Stimulated activated CD4-positive, alpha-beta T cell treated with anti-CD3 and anti-CD28 coated beads, Interleukin-1b, Interleukin-23, amount 100 ng/mL, for 48 hours (primary cell): ENCODE measurements around the gene UEVLD.
"Not testable (repeated sequence)": the region's sequence is repeated elsewhere in the genome, so short reads cannot be mapped to it uniquely, and the experiment has no call there.

Experiments used
- DNase-seq: peaks from one replicate; pipeline ENCODE4 v3.0.0-alpha.2; 2020

The UEVLD gene

DNA sequence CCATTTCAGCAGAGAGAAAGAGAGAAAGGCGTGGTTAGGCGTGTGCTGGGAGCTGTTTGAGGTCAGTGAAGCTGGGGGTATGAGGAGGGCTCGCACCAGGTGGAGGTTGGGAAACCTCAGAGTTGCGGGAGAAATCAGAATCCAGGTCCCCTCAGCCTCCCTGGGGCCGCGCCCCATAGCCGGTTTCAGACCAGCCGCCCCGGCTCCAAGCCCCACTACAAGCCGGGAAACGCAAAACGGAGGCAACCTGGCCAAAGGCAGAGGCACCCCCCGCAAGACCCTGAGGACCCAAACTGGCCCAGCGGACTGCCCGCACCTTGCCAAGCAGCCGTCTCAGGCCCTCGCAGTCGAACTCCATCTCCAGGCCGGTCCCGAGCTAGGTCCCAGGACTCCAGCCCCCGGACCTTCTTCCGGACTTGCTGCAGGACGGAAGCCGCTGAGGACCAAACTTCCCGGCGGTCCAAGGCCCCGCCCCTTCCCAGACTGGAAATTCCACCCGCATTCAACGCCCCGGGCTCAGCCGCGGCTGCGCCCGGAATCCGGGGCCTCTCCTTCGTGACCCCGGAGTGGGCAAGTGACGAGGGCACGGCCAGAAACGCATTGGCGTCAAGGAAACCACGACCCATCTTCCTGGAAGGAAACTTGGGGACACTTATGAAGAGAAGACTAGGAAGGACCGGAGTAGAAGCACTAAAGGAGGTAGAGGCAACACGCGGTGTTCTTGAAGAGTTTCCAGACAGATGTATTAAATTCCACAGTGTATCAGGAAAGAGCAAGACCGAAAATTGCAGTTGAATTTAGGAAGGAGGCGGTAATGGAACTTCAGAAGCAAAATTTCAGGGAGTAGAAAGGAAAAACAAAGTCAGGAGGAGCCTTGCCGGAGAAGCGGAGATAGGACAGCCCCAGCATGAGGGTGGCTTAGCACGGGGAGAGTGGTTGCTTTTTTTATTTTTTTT is at the start of gene UEVLD:
Gene UEVLD (minus strand): TSS at position 438 of the 956 bp plus-strand sequence. CDS start 80 bp downstream, at position 358.
- DNase-seq = peak; percentile 67

DNA sequence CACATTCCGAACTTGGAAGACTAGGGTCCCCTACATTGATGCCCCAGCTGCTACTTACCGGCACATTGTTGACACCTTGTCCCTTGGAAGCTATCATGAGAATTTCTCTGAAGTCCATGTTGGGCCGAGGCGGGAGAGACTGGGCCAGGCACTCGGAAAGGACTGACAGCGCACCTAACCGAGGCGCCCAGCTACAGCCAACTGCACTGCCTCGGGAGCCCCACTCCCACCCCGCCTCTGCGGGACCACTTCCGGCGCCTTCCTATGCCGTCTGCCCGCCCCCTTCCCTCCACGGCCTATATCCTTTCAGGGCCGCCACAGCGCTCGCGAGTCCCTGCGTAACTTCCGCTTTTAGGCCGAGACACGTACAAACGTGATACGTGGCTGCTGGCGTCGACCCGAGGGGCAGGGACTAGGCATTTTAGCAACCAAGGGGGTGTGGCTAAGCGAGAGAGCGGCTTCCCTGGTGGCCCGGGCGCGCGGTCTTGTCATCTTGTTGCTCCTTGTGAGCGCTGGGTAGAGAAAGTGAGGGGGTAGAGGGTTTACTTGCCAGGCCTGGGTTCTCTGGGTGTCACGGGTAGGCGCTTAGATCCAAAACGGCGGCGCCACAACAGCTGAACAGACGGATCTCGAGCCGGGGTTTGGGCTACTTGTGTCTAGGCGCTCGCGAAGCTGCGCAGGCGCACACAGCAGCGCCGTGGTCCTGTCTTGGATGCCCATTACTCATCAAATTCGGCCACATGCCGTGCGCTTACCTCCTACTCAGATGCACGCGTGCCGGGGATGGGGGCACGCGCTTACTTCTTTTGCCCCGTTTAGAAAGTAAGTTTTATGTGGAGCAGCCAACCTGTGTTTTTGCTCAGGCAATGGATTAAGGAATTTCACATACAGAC is 45.9 kb upstream of the UEVLD start, which contains the start of gene SPTY2D1:
Gene SPTY2D1 (minus strand): TSS at position 203 of the 893 bp plus-strand sequence. CDS start 85 bp downstream, at position 118.
- DNase-seq = peak; percentile 99

DNA sequence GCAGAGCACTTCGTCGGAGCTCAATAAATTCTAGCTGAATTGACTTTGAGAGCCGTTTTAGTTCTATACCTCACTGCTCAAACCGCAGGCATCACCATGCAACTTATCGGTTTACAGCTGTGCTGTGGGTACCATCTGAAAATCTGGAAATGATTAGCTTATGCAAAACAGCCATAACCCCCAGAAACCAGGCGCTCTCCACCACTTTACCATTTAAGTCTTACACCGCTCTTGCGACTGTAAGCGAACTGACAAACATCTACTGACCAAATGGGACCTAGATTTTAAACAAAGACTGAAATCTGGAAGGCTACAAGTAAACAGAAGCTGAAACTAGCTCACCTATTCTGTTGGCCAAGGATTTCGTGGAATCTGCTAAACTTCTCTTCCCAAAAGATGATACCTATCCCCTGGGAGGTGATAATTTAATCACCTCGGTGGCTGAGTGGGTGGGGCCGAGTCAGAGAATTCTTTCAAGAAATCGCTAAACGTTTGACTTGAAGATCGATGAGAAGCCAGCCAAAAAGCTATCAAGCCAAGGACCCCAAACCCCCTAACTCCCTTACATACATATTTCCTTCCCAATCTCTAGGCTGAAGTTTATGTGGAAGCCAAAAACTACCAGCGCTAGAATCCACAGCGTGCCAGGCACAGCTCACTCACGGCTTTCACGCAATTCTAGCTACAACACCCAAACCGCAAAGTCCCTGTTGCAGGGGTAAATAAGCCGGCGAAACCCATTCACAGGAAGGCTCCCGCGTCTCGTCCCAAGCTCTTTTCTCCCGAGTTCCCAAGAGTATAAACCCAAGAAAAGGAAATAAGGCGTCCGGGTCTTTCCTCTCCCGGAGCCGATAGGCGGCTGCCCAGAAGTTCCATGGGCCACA is 45.0 kb upstream of the UEVLD start:
- DNase-seq = peak; percentile 29

DNA sequence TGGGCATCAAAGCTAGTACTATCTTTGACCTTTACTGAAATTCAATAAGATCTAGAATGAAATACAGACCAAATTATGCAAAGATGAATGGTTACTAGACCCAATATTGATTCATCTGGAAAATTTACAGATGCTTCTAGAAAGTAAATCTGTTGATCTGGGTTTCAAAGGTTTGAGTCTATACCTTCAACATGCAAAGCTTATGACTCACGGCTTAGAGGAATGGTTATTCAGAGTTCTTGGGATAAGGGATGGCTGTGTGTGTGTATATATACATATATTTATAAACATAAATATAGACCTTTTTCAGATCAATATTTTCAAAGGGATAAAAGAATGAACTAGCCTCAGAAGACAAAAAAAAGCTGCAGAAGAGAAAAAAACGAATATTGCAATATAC is 44.3 kb upstream of the UEVLD start:
- DNase-seq = no peak

DNA sequence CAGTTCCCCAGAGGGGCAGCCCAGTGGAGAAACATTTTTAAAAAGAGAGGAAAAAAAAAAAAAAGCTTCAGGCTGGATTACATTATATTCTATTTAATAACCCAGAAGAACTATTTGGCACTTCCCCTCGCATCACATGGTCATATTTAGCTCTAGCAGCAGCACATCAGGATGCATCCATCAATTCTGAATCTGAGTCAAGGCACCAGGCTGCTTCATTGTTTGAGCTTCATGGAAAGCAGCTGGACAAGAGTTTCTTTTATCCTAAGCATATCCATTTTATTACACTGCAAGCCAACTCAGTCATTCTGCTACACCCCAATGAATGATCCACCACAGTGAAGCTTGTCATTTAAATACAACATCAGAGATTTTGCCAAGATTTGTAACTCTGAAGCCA is 35.6 kb upstream of the UEVLD start:
- DNase-seq = no peak

DNA sequence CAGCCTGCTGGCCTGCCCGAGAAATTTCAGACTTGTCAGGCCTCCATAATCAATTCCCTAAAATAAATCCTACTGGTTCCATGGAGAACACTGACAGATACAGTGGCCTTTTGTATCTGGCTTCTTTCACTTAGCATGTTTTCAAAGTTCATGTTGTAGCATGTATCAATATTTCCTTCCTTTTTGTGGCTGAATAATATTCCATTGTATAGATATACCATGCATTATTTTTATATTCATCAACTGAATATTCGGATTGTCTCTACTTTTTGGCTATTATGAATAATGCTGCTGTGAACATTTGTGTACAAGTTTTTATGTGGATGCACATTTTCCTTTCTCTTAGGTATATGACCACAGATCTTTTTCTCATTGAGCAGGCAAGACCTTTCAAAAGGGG is 35.2 kb upstream of the UEVLD start:
- no peak for DNase-seq

DNA sequence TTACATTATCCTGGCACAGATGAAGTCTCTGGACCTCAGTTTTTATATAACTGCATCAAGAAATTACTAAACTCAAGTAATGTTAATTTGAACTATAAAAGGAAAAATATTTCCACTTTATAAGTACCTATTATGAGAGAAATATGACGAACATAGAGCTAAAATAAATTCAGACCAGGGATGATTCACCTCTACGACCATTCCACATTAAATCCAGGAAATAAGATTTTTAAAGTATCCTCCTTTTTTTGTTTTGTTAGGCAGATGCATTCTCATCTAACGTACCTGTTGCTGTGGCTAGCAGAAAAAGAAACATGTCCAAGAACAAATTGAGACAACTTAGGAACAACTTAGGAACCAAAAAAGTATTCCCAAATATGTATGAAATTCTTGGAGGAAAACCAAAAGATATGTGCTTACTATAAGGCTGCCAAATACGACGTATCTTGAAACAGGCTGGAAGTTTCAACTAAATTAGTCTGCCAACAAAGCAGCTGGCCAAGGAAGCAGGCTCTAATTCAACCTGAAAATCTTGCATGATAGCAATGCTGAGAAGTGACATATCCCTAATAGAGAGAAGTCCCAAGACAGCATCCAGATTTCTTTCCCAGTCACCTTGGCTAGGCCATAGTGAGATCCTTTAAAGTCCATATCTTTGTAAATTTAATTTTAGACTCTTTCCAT is 29.9 kb upstream of the UEVLD start:
- no peak for DNase-seq

DNA sequence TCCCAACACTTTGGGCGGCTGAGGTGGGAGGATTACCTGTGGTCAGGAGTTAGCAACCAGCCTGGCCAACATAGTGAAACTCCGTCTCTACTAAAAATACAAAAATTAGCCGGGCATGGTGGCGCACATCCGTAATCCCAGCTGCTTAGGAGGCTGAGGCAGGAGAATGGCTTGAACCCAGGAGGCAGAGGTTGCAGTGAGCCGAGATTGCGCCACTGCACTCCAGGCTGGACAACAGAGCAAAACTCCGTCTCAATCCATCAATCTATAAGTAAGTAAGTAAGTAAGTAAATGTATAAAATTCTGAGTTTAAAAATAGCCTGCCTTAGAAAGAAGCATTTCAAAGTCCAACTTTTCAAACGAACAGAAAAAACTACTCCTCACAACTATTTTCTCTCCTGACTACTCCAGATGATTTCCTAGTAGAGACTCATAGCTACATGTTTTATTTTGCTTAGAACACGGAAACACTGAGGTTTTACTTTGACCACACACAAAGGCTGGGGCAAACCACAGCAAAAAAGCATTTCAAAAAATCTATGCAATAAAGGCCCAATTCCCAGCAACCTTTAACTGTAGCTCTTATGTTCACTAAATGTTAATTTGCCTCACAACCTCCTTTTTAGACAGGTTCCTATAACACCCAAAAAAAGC is 29.3 kb upstream of the UEVLD start:
- peak; percentile 7 for DNase-seq

DNA sequence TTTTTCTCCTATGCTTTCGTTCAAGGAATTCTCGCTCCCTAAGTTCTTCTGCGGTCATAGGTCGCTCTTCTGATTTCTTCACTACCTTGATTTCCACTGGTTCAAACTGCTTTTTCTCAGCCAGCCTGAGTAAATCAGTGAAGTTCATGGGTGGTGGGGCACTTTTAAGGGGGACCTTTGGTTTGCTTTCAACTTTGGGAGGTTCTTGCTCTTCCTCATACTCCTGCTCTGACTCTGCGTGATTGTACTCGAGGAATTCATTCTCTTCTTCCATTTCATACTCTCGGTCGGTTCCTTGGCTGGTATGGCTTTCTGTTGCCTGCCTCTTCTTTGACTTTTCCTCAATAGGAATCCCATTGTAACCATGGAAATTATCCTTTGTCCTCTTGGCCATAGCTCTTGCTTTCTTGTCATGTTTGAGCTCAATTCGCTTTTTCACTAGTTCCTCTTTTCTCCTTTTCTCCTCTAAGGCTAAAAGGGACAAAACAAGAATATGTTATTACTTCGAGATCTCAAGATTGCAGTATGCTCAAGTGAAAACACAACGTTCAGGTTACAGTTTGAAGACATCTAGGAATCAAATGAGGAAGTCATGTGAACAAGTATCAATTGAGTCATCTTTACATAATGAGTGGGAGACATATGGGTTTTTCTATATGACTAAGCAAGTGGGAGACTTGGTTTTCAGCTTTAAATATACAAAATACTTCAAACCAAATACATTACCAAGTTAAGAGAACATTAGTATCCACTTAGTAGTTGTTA is 27.3 kb upstream of the UEVLD start:
- DNase-seq = no peak

DNA sequence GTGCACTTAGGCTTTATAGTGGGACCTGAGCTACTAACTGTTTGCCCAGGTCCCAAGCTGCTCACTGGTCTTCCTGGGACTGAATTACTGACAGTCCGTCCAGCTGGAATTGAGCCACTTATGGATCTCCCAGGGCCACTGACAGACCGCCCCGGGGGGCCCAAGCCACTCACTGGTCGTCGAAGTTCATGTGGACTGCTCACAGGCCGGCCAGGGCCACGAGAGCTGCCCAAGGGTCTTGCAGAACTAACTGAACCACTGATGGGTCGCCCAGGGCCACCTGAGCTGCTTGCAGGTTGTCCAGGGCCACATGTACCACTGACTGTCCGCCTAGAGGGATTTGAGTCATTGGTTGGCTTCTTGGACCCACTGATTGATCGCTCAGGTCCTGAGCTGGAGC is 26.1 kb upstream of the UEVLD start:
- DNase-seq = no peak

DNA sequence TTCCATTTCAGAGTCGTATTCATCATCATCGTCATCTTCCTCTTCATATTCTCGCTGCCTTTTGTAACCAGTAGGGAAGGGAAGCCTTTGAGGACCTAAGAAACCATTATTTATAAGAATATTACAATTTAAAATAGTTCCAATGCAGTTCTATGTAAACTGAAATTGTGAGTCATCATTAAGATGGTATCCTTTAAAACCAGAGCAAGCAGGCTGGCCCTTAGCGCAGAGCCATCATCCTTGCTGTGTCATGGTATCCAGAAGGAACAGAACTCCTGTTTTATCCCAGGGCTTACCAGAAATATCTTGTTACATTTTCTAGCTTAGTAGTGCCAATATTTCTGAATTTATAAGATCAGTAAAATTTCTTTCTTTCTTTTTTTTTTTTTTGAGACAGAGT is 23.9 kb upstream of the UEVLD start:
- no peak for DNase-seq

DNA sequence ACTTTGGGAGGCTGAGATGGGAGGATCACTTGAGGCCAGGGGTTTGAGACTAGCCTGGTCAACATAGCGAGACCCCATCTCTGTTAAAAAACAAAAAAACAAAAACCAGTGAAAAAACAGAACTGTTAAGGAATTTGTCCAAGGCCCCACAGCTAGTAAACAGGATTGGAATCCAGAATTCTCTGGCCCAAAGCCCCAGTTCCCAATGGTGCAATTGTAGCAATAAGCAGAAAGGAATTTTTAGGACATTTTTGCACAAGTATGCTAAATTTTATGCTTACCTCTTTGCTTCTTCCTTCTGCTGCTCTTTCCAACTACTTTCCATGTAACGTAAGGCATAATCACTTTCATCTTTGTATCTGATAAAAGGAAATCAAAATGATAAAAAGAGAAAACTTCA is 22.7 kb upstream of the UEVLD start:
- DNase-seq = no peak

DNA sequence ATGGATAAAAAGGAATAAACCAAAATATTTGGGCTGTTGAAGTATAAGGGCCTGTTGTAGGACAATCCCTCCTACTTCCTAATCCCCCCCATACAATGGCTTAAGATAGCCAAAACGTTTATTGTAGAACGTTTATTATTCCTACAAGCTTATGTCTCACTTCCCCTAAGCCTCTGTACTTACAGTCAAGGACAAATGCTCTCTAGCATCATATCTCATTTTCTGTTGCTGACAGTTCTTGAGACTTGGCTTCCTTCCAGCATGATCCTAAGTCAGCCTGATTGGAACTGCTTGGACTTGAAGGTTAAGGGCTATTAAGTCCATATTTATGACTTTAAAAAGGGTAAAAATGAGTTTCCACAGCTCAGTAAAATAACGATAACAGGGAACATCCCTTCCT is 19.8 kb upstream of the UEVLD start:
- DNase-seq = no peak

DNA sequence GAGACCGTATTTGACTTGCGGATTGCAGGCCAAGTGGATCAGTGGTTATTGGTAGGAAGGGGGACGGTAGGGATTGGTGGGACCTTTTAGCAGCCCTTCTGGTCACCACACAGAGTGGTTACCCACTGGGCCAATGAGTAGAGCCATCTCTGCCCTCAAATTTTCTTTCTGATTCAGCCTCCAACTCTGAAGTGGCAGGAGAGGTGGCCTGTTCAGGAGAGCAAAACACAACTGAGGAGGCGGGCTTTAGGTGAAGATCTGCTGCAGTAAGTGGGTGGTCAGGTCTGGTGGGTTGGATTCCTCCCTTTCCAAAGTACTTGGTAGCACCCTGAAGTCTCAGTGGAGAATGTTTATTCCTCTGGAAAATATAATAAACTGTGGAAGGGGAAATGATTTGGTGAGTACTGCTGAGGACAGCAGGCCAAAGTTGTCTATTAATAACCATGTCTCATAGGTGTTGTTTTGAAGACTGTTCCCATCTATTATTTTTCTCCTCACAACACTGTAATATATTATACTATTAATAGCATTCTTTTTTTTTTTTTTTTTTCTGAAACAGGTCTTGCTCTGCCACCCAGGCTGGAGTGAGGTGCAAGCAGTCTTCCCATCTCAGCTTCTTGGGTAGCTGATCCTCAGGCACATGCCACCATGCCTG is 12.5 kb upstream of the UEVLD start:
- DNase-seq = no peak

DNA sequence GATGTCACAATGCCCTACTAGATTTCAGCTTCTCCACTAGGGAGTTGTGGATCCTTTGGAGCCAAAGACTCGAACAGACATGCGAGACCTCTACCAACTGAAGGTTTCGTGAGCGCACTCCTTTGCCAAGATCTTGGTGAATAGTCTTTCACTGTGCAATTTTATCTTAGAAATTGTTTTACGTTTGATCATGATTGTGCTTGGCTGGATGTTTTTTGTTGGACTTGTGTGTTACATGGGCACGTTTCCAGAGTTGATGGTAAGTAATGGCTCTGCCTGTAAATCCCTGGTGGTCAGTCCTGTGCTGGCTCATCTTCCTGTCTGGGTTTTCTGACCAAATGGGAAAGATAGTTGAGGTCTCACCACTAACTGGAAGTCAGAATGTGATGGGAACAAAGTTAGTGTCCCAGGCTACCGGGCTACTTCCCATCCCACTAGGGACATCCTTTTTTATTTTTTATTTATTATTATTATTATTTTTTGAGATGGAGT is 11.3 kb upstream of the UEVLD start, which contains the start of gene MISFA:
Gene MISFA (plus strand): TSS at position 51 of the 492 bp plus-strand sequence. CDS start 140 bp downstream, at position 191.
- DNase-seq = no peak

DNA sequence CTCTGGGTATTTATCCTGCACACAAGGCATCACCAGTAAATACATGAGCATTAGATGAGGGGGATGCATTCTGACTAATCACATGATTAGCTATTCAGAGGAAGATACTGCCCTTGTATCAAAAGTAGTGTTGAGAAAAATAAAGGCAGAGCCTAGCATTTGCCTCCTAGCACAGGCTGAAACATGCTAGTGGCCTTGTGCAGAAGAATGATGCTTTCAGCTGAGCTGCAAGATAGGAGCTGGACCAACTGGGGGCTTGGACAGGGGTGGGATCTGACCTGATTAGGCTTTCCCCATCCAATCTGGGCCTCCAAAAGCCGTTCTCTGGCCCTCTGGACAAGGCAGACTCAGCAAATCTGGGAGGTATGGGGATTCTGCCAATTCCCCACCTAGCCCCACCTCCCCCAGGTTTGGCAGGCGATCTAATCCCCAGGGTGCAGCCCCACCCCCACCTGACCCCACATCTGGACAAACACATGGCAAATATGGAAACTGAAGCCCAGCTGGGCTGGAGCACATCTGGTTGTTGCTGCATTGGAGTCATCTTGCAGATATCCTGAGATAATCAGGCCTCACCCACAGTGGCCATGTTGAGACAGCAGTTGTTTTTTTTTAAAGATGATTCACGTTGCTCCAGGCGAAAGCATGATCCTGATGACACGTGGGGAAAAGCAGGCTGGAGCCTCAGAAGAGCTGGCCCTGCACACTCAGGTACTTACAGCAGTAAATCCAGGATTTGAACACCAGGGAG is 6.6 kb upstream of the UEVLD start:
- DNase-seq = no peak

DNA sequence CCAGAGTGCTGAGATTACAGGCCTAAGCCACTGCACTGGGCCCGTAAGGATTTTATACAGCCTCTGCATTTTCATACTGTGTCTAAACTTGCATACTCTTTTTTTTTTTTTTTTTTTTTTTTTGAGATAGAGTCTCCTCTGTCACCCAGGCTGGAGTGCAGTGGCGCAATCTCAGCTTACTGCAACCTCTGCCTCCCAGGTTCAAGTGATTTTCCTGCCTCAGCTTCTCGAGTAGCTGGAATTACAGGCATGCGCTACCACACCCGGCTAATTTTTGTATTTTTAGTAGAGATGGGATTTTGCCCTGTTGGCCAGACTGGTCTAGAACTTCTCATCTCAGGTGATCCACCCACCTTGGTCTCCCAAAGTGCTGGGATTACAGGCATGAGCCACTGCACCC is 5.6 kb upstream of the UEVLD start:
- not testable (repeated sequence) for DNase-seq

DNA sequence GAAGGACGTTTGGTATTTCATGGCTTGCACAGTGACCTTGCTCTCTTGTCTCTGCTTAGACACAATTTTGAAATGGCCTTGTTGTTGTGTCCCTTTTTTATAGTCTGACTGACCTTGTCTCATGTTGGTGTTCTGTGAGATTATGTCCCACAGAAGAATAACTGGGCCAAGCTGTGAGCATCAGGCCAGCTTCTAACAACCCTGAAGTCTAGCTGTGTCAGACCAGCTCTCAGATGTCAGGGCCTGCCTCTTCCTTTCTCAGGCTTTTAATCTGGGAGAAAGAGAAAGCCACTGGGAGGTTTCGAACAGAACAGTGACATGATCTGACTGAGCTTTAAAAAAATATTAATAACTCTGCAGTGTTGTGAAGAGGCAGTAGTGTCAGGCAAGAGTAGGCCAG is 2.0 kb upstream of the UEVLD start:
- DNase-seq = no peak

DNA sequence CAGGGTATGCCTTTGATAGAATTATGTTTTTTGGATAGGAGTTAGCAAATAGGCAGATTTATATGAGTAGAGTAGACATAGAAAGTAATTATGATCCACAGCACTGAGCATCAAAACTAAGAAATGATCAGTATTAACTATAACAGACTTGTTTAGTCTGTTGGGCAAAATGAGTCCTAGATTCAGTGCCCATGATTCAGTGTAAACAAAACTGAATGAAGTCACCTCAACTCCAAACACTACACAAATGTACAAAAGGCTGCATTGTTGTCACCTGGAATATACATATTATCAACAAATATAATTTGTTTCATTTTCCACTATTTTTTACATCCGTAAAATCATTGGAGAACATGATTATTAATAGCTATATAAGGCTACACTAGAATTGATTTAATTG is 6.7 kb downstream of the UEVLD start:
- no peak for DNase-seq
